Mucosa of rectum (tissue), 2 donors: ENCODE data around the gene ACER3.
"Not testable (repeated sequence)": the region's sequence is repeated elsewhere in the genome, so short reads cannot be mapped to it uniquely, and the experiment has no call there.

Experiments used
- H3K27ac ChIP-seq, 2 donors: one replicate each; pipeline ENCODE4 v1.7.0; 2013; ENCODE audit warnings: inconsistent platforms in 2 of 2, low read depth in 2 of 2, low read length in 2 of 2
- H3K27me3 ChIP-seq, 2 donors: one replicate each; pipeline ENCODE4 v1.7.0; 2013; ENCODE audit warnings: low read length in 2 of 2; ENCODE audit not compliant: control insufficient read depth in 2 of 2, insufficient read depth in 2 of 2
- H3K36me3 ChIP-seq, 2 donors: one replicate each; pipeline ENCODE4 v1.7.0; 2013; ENCODE audit warnings: low read length in 2 of 2; ENCODE audit not compliant: control insufficient read depth in 2 of 2, insufficient read depth in 2 of 2
- H3K4me1 ChIP-seq, 2 donors: one replicate each; pipeline ENCODE4 v1.7.0; 2013; ENCODE audit warnings: low read length in 2 of 2, mild to moderate bottlenecking in 1 of 2; ENCODE audit not compliant: control insufficient read depth in 2 of 2, insufficient read depth in 2 of 2
- H3K4me3 ChIP-seq, 2 donors: one replicate each; pipeline ENCODE4 v1.7.0; 2013; ENCODE audit warnings: low read length in 2 of 2
- H3K9ac ChIP-seq, 2 donors: one replicate each; pipeline ENCODE4 v1.7.0; 2013; ENCODE audit warnings: low read length in 2 of 2, low read depth in 1 of 2, mild to moderate bottlenecking in 1 of 2
- H3K9me3 ChIP-seq, 2 donors: one replicate each; pipeline ENCODE4 v1.7.0; 2013; ENCODE audit warnings: low read length in 2 of 2; ENCODE audit not compliant: control insufficient read depth in 2 of 2
- donor health status: healthy.
- donor health status: Normal muscosa, but diverticular disease.

Gene ACER3

DNA sequence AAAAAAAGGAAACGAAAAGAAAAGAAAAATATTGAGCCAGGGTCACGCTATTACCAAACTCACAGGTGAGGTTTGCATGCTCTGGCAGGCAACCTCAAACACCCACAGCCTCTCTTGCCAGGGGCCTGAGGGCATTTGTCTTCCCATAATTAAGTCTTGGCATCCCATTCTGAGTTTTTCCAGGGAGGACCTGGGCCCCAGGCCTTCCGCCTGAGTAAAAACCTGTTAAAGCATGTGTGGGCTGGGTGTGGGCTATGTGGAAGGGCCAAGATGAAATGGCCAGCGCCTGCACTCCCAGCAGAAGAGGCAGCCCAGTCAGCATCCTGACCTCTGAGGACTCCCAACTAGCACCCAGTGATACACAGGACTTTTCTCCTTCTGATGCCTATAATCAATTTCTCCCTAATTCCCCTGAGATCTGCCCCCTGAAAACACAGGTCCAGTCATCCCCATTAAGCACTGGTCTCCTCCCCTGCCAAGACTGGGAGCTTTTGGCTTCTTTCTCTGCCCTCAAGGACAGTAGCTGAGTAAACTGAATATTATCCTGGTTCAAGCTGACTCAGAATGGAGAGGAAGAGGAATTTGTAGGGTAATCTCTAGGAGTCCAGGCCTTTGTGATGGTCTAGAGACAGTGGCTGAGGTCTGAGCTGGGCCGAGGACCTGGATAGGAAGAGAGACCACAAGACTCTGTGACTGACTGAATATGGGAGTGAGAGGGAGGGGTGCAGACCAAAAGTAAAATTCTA, 35.6 kb upstream of the ACER3 start:
- H3K27ac ChIP-seq = no peak overlapping the region
- H3K4me3 ChIP-seq = no peak overlapping the region
- no peaks in the 10 kb centered on the region for H3K36me3 ChIP-seq
- H3K9me3 ChIP-seq = no peaks in the 10 kb centered on the region
- no peak overlapping the region for H3K9ac ChIP-seq
- peaks cover 0 to 6% of the 10 kb centered on the region in 2 donors for H3K4me1 ChIP-seq
- no peaks in the 10 kb centered on the region for H3K27me3 ChIP-seq

- Histone ChIP-seq H3K36me3 (no peaks in the 10 kb centered on the region), H3K9ac (no peak overlapping the region), H3K9me3 (no peaks in the 10 kb centered on the region), H3K27ac (no peak overlapping the region), H3K27me3 (no peaks in the 10 kb centered on the region), H3K4me1 (peaks cover 2 to 8% of the 10 kb centered on the region in 2 donors), H3K4me3 (no peak overlapping the region)
Measured at GRCh38 chr11:76825726-76826396, 34.9 kb upstream of the ACER3 start.

DNA sequence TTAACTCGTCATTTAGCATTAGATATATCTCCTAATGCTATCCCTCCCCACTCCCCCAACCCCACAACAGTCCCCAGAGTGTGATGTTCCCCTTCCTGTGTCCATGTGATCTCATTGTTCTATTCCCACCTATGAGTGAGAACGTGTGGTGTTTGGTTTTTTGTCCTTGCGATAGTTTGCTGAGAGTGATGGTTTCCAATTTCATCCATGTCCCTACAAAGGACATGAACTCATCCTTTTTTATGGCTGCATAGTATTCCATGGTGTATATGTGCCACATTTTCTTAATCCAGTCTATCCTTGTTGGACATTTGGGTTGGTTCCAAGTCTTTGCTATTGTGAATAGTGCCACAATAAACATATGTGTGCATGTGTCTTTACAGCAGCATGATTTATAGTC, 34.2 kb upstream of the ACER3 start:
- not testable (repeated sequence) for H3K9ac ChIP-seq, H3K27me3 ChIP-seq, H3K36me3 ChIP-seq, H3K4me3 ChIP-seq, H3K27ac ChIP-seq, H3K9me3 ChIP-seq
- peaks cover 2 to 12% of the 10 kb centered on the region in 2 donors for H3K4me1 ChIP-seq

- H3K27me3 ChIP-seq, H3K27ac ChIP-seq, H3K9me3 ChIP-seq, H3K9ac ChIP-seq, H3K36me3 ChIP-seq, H3K4me3 ChIP-seq: not testable (repeated sequence)
- H3K4me1 ChIP-seq = peaks cover 2 to 12% of the 10 kb centered on the region in 2 donors
Measured at GRCh38 chr11:76827005-76827404, 33.7 kb upstream of the ACER3 start.

- H3K36me3 ChIP-seq = no peaks in the 10 kb centered on the region
- no peak overlapping the region for H3K4me3 ChIP-seq
- no peaks in the 10 kb centered on the region for H3K27me3 ChIP-seq
- no peak overlapping the region for H3K9ac ChIP-seq
- peaks cover 5 to 8% of the 10 kb centered on the region in 2 donors for H3K4me1 ChIP-seq
- no peaks in the 10 kb centered on the region for H3K9me3 ChIP-seq
- H3K27ac ChIP-seq = no peak overlapping the region
Measured at GRCh38 chr11:76830639-76831327, 29.9 kb upstream of the ACER3 start.

- H3K9me3 ChIP-seq = no peaks in the 10 kb centered on the region
- no peak overlapping the region for H3K4me3 ChIP-seq
- H3K9ac ChIP-seq = no peak overlapping the region
- no peaks in the 10 kb centered on the region for H3K27me3 ChIP-seq
- peaks cover 8 to 18% of the 10 kb centered on the region in 2 donors for H3K4me1 ChIP-seq
- no peaks in the 10 kb centered on the region for H3K36me3 ChIP-seq
- H3K27ac ChIP-seq = no peak overlapping the region
Measured at GRCh38 chr11:76831686-76832310, 28.9 kb upstream of the ACER3 start.

- Histone ChIP-seq H3K27me3 (no peaks in the 10 kb centered on the region), H3K27ac (no peak overlapping the region), H3K4me1 (peaks cover 13 to 23% of the 10 kb centered on the region in 2 donors), H3K4me3 (no peak overlapping the region), H3K9ac (no peak overlapping the region), H3K9me3 (no peaks in the 10 kb centered on the region), H3K36me3 (no peaks in the 10 kb centered on the region)
Measured at GRCh38 chr11:76832361-76832760, 28.4 kb upstream of the ACER3 start.

DNA sequence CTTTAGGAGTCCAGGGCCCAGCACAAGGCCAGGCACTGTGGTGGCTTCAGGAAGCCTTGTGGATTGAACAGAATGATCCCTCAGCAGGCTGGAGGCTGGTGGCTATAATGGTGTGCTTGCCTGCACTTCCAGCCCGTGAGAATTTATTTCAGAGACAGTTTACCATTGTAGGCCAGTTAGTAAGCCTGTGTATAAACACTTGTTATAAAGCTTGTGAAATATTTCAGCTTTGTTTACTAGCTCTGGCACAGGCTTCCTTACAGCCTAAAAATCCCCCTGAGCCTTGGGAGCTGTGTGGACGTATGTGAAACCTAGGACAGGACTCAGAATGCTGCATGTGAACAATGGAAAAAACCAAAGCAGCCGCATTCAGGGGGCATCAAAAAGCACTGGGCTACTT, 26.6 kb upstream of the ACER3 start:
- Histone ChIP-seq H3K36me3 (no peaks in the 10 kb centered on the region), H3K4me1 (peaks cover 18 to 40% of the 10 kb centered on the region in 2 donors), H3K27ac (no peak overlapping the region), H3K9me3 (no peaks in the 10 kb centered on the region), H3K9ac (no peak overlapping the region), H3K4me3 (no peak overlapping the region), H3K27me3 (no peaks in the 10 kb centered on the region)

DNA sequence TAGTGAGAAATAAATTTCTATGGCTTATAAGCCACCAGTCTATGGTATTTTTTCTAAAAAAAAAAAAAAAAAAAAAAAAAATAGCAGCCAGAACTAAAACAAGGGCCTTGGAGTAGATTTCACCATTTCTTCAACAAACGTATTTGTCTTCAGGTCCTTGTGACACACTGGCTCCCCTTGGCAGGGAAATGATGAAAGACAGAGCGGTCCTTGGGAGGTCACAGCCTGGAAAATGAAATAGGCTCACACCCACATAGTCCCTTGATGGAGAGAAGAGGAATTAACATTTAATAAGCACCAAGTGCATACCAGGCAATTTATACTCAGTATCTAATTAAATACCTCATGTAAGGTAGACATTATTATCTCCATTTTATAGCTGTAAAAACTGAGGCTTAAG, 25.7 kb upstream of the ACER3 start:
- no peak overlapping the region for H3K9ac ChIP-seq
- no peaks in the 10 kb centered on the region for H3K9me3 ChIP-seq
- no peaks in the 10 kb centered on the region for H3K36me3 ChIP-seq
- H3K4me3 ChIP-seq = no peak overlapping the region
- H3K27ac ChIP-seq = no peak overlapping the region
- peaks cover 18 to 47% of the 10 kb centered on the region in 2 donors for H3K4me1 ChIP-seq
- H3K27me3 ChIP-seq = no peaks in the 10 kb centered on the region
